Activated CD4-positive, alpha-beta memory T cell treated with anti-CD3 and anti-CD28 coated beads for 36 hours (primary cell): ENCODE results near the gene KLK6. TPM values are rescaled to one million over a fixed set of nuclear protein-coding genes. Genes with fewer than 3 reads are reported as not detected.
A peak's percentile ranks its signal among the peaks of the same experiment; 100 is the strongest.

Experiments
- CTCF ChIA-PET: fragments of 350-600 bp; sonication (Branson Sonifier 250); formaldehyde crosslinking; loops from one replicate; lab custom pipeline; 2021; ENCODE audit warnings: antibody characterized with exemption, inconsistent platforms; lab: Charles Lee
- POLR2A ChIA-PET: fragments of 350-600 bp; sonication (Branson Sonifier 250); formaldehyde crosslinking; loops from one replicate; lab custom pipeline; 2021; ENCODE audit warnings: antibody characterized with exemption; lab: Charles Lee
- DNase-seq: peaks from one replicate; pipeline ENCODE4 v3.0.0-alpha.2; 2020
- H3K27ac Mint-ChIP-seq: one replicate; pipeline ENCODE4 v1.8.0; 2021; ENCODE audit warnings: mixed read lengths
- H3K27me3 Mint-ChIP-seq: one replicate; pipeline ENCODE4 v1.8.0; 2021; ENCODE audit warnings: mixed read lengths
- H3K36me3 Mint-ChIP-seq: one replicate; pipeline ENCODE4 v1.8.0; 2021; ENCODE audit warnings: mixed read lengths
- H3K4me1 Mint-ChIP-seq: one replicate; pipeline ENCODE4 v1.8.0; 2021; ENCODE audit warnings: low read depth, mixed read lengths
- H3K4me3 Mint-ChIP-seq: one replicate; pipeline ENCODE4 v1.8.0; 2021; ENCODE audit warnings: mild to moderate bottlenecking, mixed read lengths
- H3K9me3 Mint-ChIP-seq: one replicate; pipeline ENCODE4 v1.8.0; 2021; ENCODE audit warnings: mixed read lengths
- intact Hi-C: fragments of 100-400 bp; cut with micrococcal nuclease; formaldehyde crosslinking; loops from one replicate; pipeline ENCODE4 v1.15.1; 2023
- total RNA-seq, 2 experiments: library from RNA; stranded (reverse); gene quantifications; one replicate each; pipeline ENCODE4 v1.2.3, GENCODE V29; 2021

KLK6 gene
- total RNA-seq, 2 experiments from 2014 or later = not detected

DNA sequence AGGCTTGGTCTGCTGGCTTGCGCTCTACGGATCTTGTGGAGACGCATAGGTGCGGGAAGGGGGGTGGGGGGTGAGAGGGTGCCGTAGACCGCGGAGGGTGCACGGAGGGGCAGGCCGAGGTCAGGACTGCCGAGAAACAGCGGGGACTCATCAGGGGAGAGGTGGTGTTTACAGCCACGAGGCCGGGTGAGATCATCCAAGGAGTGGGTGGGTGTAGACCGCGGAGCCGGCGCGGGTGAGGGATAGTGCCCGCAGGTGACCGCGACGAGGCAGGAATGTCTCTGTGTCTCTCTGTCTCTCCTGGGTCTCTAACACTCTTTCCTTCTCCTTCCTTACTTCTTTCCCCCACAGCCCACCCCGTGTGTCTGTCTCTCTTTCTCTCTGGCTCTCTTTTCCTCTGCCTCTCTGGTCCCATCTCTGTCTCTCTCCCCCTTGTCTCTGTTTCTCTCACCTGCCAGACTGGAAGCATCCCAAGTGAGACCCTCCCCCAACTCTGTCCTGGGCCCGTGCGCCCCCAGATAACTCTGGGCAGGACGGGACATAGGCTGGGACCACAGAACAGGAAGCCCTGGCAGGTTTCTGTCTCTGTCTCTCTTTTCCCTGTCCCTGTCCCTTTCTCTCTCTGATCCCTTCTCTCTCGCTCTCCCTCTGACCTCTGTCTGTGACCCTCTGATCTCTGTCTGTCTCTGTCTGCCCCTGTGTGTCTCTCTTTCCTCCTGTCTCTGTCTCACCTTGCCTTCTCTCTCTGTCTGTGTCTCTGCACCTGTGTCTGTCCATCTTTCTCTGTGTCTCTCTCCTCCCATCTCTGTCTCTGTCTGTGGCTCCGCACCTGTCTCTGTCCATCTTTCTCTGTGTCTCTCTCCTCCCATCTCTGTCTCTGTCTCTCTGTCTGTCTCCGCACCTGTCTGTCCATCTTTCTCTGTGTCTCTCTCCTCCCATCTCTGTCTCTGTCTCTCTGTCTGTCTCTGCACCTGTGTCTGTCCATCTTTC, 56.4 kb downstream of the KLK6 start:
- Mint-ChIP-seq H3K27ac (no peak overlapping the region), H3K4me1 (peaks cover 4% of the 10 kb centered on the region), H3K4me3 (no peak overlapping the region), H3K9me3 (no peaks in the 10 kb centered on the region), H3K36me3 (no peaks in the 10 kb centered on the region), H3K27me3 (peaks cover 37% of the 10 kb centered on the region)
- ChIA-PET CTCF (interaction anchor here (0.7 kb wide), 1 partner anchor 9 kb away, joined by 3 read pairs; no protein-coding TSS in a partner anchor), POLR2A (no interaction called here)
- intact Hi-C loops = no loop called here
- peak; percentile 68 for DNase-seq

DNA sequence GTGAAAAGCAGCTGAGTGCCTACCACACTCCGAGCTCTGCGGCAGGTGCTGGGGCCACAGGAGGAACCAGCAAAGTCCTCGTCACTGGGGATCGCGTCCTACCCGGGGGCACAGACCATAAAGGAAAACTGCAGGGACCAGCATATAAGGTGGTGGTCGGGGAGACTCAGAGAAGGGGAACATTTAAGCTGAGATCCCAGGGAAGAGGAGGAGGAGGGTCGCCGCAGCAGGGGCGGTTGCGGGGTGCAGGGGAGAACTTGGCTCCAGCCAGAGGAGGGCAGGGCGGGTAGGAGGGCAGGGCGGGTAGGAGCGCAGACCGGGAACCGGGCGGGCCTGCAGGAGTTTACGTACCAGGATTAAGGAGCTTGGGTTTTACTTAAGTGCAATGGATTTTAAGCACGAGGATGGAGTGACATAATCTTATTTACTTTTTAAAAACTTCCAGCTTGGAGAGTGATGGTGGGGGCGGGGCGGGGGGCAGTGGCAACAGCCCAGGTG, 57.2 kb downstream of the KLK6 start:
- DNase-seq = no peak
- Mint-ChIP-seq H3K4me3 (no peak overlapping the region), H3K27ac (no peak overlapping the region), H3K36me3 (no peaks in the 10 kb centered on the region), H3K27me3 (peaks cover 38% of the 10 kb centered on the region), H3K9me3 (no peaks in the 10 kb centered on the region), H3K4me1 (peaks cover 4% of the 10 kb centered on the region)
- CTCF ChIA-PET = interaction anchor here (0.7 kb wide), 1 partner anchor 10 kb away, joined by 3 read pairs; no protein-coding TSS in a partner anchor
- intact Hi-C loops = no loop called here
- POLR2A ChIA-PET = no interaction called here

DNA sequence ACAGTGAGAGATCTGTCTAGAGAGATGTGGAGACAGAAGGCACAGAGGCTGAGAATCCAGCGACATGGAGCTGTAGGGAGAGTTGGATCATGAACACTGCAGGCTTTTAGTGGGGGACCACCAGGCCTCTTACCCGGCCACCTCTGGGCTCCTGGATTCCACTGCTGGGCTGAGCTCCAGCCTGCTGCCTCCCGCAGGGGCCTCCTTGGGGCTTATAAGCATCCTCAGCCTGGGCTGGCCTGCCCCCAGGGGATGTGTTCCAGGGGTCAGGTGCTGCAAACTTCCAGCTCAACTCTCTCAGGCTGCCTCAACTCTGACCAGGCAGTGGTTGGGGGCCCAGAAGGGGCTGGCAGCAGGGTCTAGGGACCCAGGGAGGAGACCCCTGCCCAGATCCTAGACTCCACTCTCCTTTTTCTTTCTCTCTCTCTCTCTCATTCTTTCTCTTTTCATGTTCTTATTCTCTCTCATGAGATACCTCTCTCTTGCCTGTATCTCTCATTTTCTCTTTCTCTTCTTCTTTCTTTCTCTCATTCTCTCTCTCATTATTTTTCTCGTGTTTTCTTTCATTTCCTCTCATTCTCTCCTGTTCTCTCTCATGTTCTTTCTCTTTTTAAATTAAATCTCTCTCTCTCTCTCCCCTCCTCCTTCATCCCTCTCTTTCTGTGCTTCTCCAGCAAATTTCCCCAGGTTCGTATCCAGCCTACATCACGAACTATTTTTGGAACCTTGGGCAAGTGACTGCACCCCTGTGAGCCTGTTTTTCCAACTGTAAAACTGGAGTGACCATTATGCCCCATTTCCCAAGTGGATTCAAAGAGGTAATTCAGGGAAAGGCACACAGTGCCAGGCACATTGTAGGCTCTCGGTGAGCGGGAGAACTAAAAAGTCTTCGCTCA, 57.9 kb downstream of the KLK6 start, which contains the start of gene KLK4:
Gene KLK4, minus strand, starts transcription at position 190 of the 896 bp plus-strand sequence. CDS start 657 bp downstream, outside the sequence.
- intact Hi-C loops = no loop called here
- ChIA-PET POLR2A (no interaction called here), CTCF (no interaction called here)
- peaks cover 37% of the 10 kb centered on the region for H3K27me3 Mint-ChIP-seq
- H3K9me3 Mint-ChIP-seq = no peaks in the 10 kb centered on the region
- peaks cover 4% of the 10 kb centered on the region for H3K4me1 Mint-ChIP-seq
- no peak for DNase-seq
- no peak within 1 kb of the TSS for H3K27ac Mint-ChIP-seq
- H3K4me3 Mint-ChIP-seq = no peak within 1 kb of the TSS
- H3K36me3 Mint-ChIP-seq = no peaks in the 10 kb centered on the region

- no peak overlapping the region for H3K27ac Mint-ChIP-seq
- no peak overlapping the region for H3K4me3 Mint-ChIP-seq
- CTCF ChIA-PET = no interaction called here
- POLR2A ChIA-PET = no interaction called here
- DNase-seq = no peak
- H3K36me3 Mint-ChIP-seq = no peaks in the 10 kb centered on the region
- H3K27me3 Mint-ChIP-seq = peaks cover 37% of the 10 kb centered on the region
- intact Hi-C loops = no loop called here
- H3K9me3 Mint-ChIP-seq = no peaks in the 10 kb centered on the region
- peaks cover 4% of the 10 kb centered on the region for H3K4me1 Mint-ChIP-seq
Measured at GRCh38 chr19:50910722-50911121, 58.7 kb downstream of the KLK6 start.

- intact Hi-C loops = no loop called here
- Mint-ChIP-seq H3K36me3 (no peaks in the 10 kb centered on the region), H3K27ac (no peak overlapping the region), H3K4me3 (no peak overlapping the region), H3K27me3 (peaks cover 39% of the 10 kb centered on the region), H3K9me3 (no peaks in the 10 kb centered on the region), H3K4me1 (peaks cover 4% of the 10 kb centered on the region)
- ChIA-PET POLR2A (interaction anchor here (0.6 kb wide), 1 partner anchor 838 kb away, joined by 3 read pairs; no protein-coding TSS in a partner anchor), CTCF (interaction anchor here (1.0 to 2.5 kb wide), 2 partner anchors 12 to 13 kb away, joined by 7 to 8 read pairs; no protein-coding TSS in a partner anchor)
- DNase-seq = peak; percentile 60
Measured at GRCh38 chr19:50909240-50910070, 59.9 kb downstream of the KLK6 start.

Other genes with a start within 250 kb of the KLK6 start
- gene SHANK1, start 249.8 kb downstream of the KLK6 start, total RNA-seq = not detected
- gene CLEC11A, start 246.2 kb downstream of the KLK6 start, total RNA-seq = under 1 TPM; 0.41 to 0.71 TPM
- gene GPR32, start 199.1 kb downstream of the KLK6 start, total RNA-seq = not detected
- gene ACP4, start 179.2 kb downstream of the KLK6 start, total RNA-seq = not detected
- gene KLK1, start 145.8 kb downstream of the KLK6 start, total RNA-seq = under 1 TPM; 0.59 to 0.73 TPM
- not detected for gene KLK15, start 136.0 kb downstream of the KLK6 start, total RNA-seq
- not detected for gene KLK3, start 114.7 kb downstream of the KLK6 start, total RNA-seq
- gene KLK2, start 96.2 kb downstream of the KLK6 start, total RNA-seq = not detected
- gene KLK4, start 58.2 kb downstream of the KLK6 start, total RNA-seq = not detected
- gene KLK5, start 16.6 kb downstream of the KLK6 start, total RNA-seq = not detected
- not detected for gene KLK7, start 14.3 kb upstream of the KLK6 start, total RNA-seq
- not detected for gene KLK8, start 32.0 kb upstream of the KLK6 start, total RNA-seq
- not detected for gene KLK10, start 50.1 kb upstream of the KLK6 start, total RNA-seq
- gene KLK11, start 57.0 kb upstream of the KLK6 start, total RNA-seq = not detected
- gene KLK12, start 65.4 kb upstream of the KLK6 start, total RNA-seq = not detected
- gene KLK13, start 95.5 kb upstream of the KLK6 start, total RNA-seq = not detected
- gene KLK14, start 113.3 kb upstream of the KLK6 start, total RNA-seq = under 1 TPM; 0.61 to 0.76 TPM
- 1 to 10 TPM; 8.8 to 9.8 TPM for gene CTU1, start 138.8 kb upstream of the KLK6 start, total RNA-seq
- gene SIGLEC9, start 155.3 kb upstream of the KLK6 start, total RNA-seq = 1 to 10 TPM; 1.3 to 1.4 TPM
- gene SIGLEC7, start 172.7 kb upstream of the KLK6 start, total RNA-seq = not detected